ENCODE measurements around the gene PRR7. TPM values are rescaled to one million over a fixed set of nuclear protein-coding genes. Genes with fewer than 3 reads are reported as not detected.

Gene PRR7
- total and polyA plus RNA-seq, 2 of the 4 experiments (the other 2 are of a cell fraction) = 1.1 to 10.1 TPM

DNA sequence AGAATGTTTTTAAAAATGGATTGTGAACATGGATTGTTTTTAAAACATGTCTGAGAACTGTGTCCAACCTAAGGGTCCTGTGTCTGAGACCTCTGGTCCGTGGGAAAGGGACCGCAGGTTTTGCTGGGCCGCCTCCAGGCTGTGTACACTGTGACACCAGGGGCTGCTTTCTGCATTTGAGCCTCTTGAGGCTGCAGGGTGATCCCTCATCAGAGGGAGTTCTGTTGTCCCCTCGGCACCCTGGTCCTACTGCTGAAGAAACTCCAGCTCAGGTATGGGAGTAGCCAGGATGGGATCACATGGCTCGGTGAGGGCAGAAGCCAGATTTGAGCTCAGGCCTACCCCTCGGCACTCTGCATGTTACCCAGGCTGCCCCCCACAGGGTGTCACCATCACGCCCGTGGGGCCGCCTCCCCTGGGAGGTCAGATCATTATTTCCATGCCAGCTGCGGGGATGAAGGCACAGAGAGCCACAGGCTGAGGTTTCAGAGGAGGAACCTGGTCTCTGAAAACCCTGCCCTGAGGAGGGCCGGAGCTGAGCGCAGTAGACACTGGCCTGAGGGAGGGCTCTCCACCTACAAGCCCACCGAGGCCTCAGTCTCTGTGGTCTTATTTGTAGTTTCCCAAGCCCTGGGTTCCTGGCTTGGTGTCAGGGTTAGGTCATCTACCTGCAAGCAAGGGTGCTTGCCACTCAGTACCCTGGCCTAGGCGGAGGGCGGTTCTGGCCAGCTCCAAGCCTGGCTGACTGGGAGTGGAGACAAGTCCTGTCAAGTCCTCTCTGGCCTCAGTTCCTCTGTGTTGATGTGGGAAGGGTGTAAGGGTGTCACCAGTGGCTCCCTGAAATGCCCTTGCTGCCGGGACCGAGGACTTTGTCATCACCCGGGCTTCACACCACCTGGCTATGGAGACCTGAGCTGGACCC, 2.8 kb downstream of the PRR7 start:
- no peaks in the 10 kb centered on the region for H3K36me3 ChIP-seq (ENCODE audit: control insufficient read depth, insufficient read depth, low read length)
- H3K4ac ChIP-seq (ENCODE audit: low read depth, low read length) = no peak overlapping the region
- no peak overlapping the region for H4K5ac ChIP-seq (ENCODE audit: low read depth, low read length)
- H3K23ac ChIP-seq (ENCODE audit: low read depth, low read length) = no peak overlapping the region
- no peak overlapping the region for H3K27ac ChIP-seq (ENCODE audit: insufficient read depth, low read length)
- no peak overlapping the region for H3K4me3 ChIP-seq (ENCODE audit: insufficient read depth, low read depth, low read length)
- no peak overlapping the region for H3K4me2 ChIP-seq (ENCODE audit: low read depth, low read length)
- dilution Hi-C loops (cut with HindIII; ENCODE audit: low sequenced_read_pairs, unreplicated experiment) = no loop called here
- peak overlapping the region; percentile 70 for H2AK9ac ChIP-seq (replicated peaks; ENCODE audit: low read depth, low read length, poor library complexity)
- intact Hi-C loops (cut with micrococcal nuclease) = no loop called here
- CTCF ChIA-PET = interaction anchor here (4.7 kb wide), 1 partner anchor 45 kb away, joined by 28 read pairs; no protein-coding TSS in a partner anchor
- in situ Hi-C loops (cut with MboI; ENCODE audit: low sequenced_read_pairs) = loop anchor here (5.0 kb wide), 2 partner anchors 42 to 137 kb away; partner anchors contain the start of genes F12 and MXD3
- H2BK20ac ChIP-seq (ENCODE audit: low read depth, low read length) = no peak overlapping the region
- H2AK5ac ChIP-seq (ENCODE audit: low read depth, low read length) = no peak overlapping the region
- no TSS peak for BruUV-seq (replicated peaks)
- no peaks in the 10 kb centered on the region for H3K9me3 ChIP-seq (ENCODE audit: control insufficient read depth, insufficient read depth, low read length)
- no peak overlapping the region for H2BK5ac ChIP-seq (ENCODE audit: low read depth, low read length, poor library complexity, severe bottlenecking)
- H3K4me1 ChIP-seq (ENCODE audit: control insufficient read depth, insufficient read depth, low read length) = peaks cover 13% of the 10 kb centered on the region
- no peak overlapping the region for H2BK120ac ChIP-seq (ENCODE audit: low read depth, low read length)
- H3K27me3 ChIP-seq (ENCODE audit: control insufficient read depth, insufficient read depth, low read length) = no peaks in the 10 kb centered on the region
- DNase-seq (no peak), ATAC-seq (ENCODE audit: low read depth) (no peak)
- 88% methylated on average over 8 of the region's 18 CpGs; no CpG with 5 or more reads in 1 of the 2 experiments for WGBS, 2 experiments (ENCODE audit: extremely low coverage in 2 of 2, insufficient read length in 1 of 2)
- H2BK15ac ChIP-seq (ENCODE audit: low read depth, low read length) = no peak overlapping the region
- H3K18ac ChIP-seq (ENCODE audit: low read depth, low read length) = no peak overlapping the region
- H3K9me1 ChIP-seq (ENCODE audit: insufficient read depth, low read length) = peaks cover 4% of the 10 kb centered on the region; the same call in 1 of the 2 replicates
- no peak overlapping the region for H3K9ac ChIP-seq (ENCODE audit: low read depth, low read length)
- POLR2A ChIA-PET (ENCODE audit: unreplicated experiment) = no interaction called here
- no peak for TF ChIP-seq RCOR1 (IDR thresholded peaks at IDR 0.05; ENCODE audit: insufficient replicate concordance, low read length)
- TF ChIP-seq RFX5 (IDR thresholded peaks at IDR 0.05; ENCODE audit: low read depth, low read length) = no peak
- TF ChIP-seq POLR2A (IDR thresholded peaks at IDR 0.05; ENCODE audit: low read depth, low read length) = no peak
- TF ChIP-seq CEBPB (IDR thresholded peaks at IDR 0.05; ENCODE audit: low read depth, low read length) = no peak
- TF ChIP-seq RAD21 (IDR thresholded peaks at IDR 0.05; ENCODE audit: low read length) = no peak
- TF ChIP-seq BHLHE40 (IDR thresholded peaks at IDR 0.05; ENCODE audit: low read depth, low read length) = no peak
- TF ChIP-seq MAFK (IDR thresholded peaks at IDR 0.05; ENCODE audit: low read depth, low read length) = no peak
- no peak for TF ChIP-seq CHD1 (IDR thresholded peaks at IDR 0.05; ENCODE audit: low read depth, low read length)
- TF ChIP-seq FOS (IDR thresholded peaks at IDR 0.05; ENCODE audit: low read depth, low read length) = no peak
- H3K14ac ChIP-seq (replicated peaks; ENCODE audit: low read depth, low read length) = no peak overlapping the region
- H4K8ac ChIP-seq (ENCODE audit: low read depth in 2 of 2, low read length in 2 of 2) = no peak overlapping the region
- H4K20me1 ChIP-seq (ENCODE audit: insufficient read depth, low read length) = peaks cover 17% of the 10 kb centered on the region
- no peak overlapping the region for H4K91ac ChIP-seq (ENCODE audit: insufficient read depth, low read depth, low read length)
- no peak overlapping the region for H2AFZ ChIP-seq (replicated peaks; ENCODE audit: low read length, poor library complexity)
- H3K56ac ChIP-seq (ENCODE audit: extremely low read depth, insufficient read depth, low read length) = no peak overlapping the region
- H3K79me1 ChIP-seq (ENCODE audit: low read depth in 1 of 2, low read length in 2 of 2) = peaks cover 0 to 4% of the 10 kb centered on the region in 2 experiments; a peak in 1 of 4 replicates

Data from IMR-90 (cell line).